Uterus (tissue), 4 donors: Measurements from ENCODE around the gene CD63. TPM values are rescaled to one million over a fixed set of nuclear protein-coding genes. Genes with fewer than 3 reads are reported as not detected.

Source experiments
- DNase-seq, 2 donors: peaks; one replicate each; pipeline ENCODE4 v3.0.0-alpha.2; 2019 to 2020
- H3K27ac ChIP-seq, 2 donors: fragments of 200-600 bp; sonication (generic); 1 replicate in 1 of 2; 2 replicates in 1 of 2; pipeline ENCODE4 v1.5.1; 2016 to 2018
- H3K27me3 ChIP-seq, 2 donors: fragments of 200-600 bp; sonication (generic); one replicate each; pipeline ENCODE4 v1.5.1; 2018 to 2019; ENCODE audit warnings: control low read depth in 1 of 2
- H3K36me3 ChIP-seq, 2 donors: fragments of 200-600 bp; sonication (generic); one replicate each; pipeline ENCODE4 v1.5.1; 2019; ENCODE audit warnings: control low read depth in 1 of 2
- H3K4me1 ChIP-seq, 2 donors: fragments of 200-600 bp; sonication (generic); one replicate each; pipeline ENCODE4 v1.5.1; 2018 to 2019; ENCODE audit warnings: control low read depth in 1 of 2
- H3K4me3 ChIP-seq, 2 donors: fragments of 200-600 bp; sonication (generic); 1 replicate in 1 of 2; 2 replicates in 1 of 2; pipeline ENCODE4 v1.5.1; 2018 to 2019; ENCODE audit warnings: mild to moderate bottlenecking in 1 of 2
- H3K9me3 ChIP-seq, 2 donors: fragments of 200-600 bp; sonication (generic); one replicate each; pipeline ENCODE4 v1.5.1; 2019; ENCODE audit warnings: control low read depth in 1 of 2
- POLR2A ChIP-seq, 2 donors: fragments of 450-650 bp; IDR thresholded peaks; one replicate each; pipeline ENCODE4 v1.6.1; 2016; ENCODE audit warnings: antibody characterized with exemption in 2 of 2, mild to moderate bottlenecking in 1 of 2, moderate library complexity in 1 of 2
- intact Hi-C: fragments of 100-400 bp; cut with DNase I; formaldehyde crosslinking; loops from one replicate; pipeline ENCODE4 v1.15.1; 2023; ENCODE audit warnings: low total_unique reads
- total RNA-seq, 4 donors: library from RNA; depleted of rRNA in 3 of 4; stranded (reverse); fragments of >200 nt in 3 of 4; gene quantifications; one replicate each; pipeline versions ENCODE4 v1.1.0 to v1.2.4, GENCODE V29; 2014 to 2023
- TF ChIP-seq, protein P1 (sequence below), 4 experiments: fragments of 200-600 bp in 2 of 4; fragments of 450-650 bp in 2 of 4; sonication (generic) in 2 of 4; IDR thresholded peaks; one replicate each; pipeline ENCODE4 v1.5.1; 2016 to 2019; ENCODE audit warnings: antibody characterized with exemption in 4 of 4, mild to moderate bottlenecking in 2 of 4, moderate library complexity in 1 of 4
- donor health status: DM: yes; HTN: yes; CAD: no.

Gene CD63
- total RNA-seq, 4 donors from 2014 or later: 417 to 911 (median 637) TPM

DNA sequence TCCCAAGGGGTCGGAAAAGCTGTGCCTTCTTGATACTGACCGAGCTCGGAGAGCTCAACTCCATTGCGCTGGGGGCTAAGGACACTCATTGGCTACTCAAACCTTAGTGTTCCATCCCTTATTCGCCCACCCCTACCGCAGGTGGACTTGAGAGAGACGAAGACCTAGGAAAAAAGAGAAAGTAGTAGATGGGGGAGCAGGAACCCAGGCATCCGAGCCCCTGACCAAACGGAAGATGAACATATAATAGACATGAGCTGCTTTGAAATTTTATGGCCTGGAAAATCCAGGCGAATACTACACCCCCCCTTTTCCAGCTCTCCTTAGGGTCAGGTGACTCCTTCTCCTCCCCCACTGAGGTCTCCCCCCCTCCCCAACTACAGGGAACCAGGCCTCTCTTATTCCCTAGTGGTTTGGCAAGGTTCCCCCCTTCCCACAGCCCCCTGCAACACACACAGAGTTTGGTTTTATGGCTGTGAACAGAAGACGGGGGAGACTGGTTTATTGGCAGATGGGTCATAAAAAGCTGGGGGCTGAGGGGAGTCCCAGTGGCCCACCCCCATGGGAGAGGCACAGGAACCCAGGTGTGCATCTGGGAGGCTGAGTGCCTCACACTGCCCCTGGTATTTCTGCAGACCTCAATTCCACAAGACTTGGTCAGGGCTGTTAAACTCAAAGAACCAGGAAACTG is 15.7 kb upstream of the CD63 start:
- no peak for DNase-seq
- H3K36me3 ChIP-seq: no peaks in the 10 kb centered on the region
- H3K9me3 ChIP-seq: no peaks in the 10 kb centered on the region
- H3K4me1 ChIP-seq: no peaks in the 10 kb centered on the region
- peak overlapping the region; percentile 53 to 61 for H3K4me3 ChIP-seq
- intact Hi-C loops: loop anchor here (10.0 kb wide), 1 partner anchor 70 kb away; the partner anchor contains the start of genes ORMDL2 and SARNP
- peak overlapping the region; percentile 83 to 91 for H3K27ac ChIP-seq
- no peaks in the 10 kb centered on the region for H3K27me3 ChIP-seq
- no peak for TF ChIP-seq POLR2A (IDR thresholded peaks at IDR 0.05)
- TF ChIP-seq, protein P1, sequence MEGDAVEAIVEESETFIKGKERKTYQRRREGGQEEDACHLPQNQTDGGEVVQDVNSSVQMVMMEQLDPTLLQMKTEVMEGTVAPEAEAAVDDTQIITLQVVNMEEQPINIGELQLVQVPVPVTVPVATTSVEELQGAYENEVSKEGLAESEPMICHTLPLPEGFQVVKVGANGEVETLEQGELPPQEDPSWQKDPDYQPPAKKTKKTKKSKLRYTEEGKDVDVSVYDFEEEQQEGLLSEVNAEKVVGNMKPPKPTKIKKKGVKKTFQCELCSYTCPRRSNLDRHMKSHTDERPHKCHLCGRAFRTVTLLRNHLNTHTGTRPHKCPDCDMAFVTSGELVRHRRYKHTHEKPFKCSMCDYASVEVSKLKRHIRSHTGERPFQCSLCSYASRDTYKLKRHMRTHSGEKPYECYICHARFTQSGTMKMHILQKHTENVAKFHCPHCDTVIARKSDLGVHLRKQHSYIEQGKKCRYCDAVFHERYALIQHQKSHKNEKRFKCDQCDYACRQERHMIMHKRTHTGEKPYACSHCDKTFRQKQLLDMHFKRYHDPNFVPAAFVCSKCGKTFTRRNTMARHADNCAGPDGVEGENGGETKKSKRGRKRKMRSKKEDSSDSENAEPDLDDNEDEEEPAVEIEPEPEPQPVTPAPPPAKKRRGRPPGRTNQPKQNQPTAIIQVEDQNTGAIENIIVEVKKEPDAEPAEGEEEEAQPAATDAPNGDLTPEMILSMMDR (IDR thresholded peaks at IDR 0.05): no peak

DNA sequence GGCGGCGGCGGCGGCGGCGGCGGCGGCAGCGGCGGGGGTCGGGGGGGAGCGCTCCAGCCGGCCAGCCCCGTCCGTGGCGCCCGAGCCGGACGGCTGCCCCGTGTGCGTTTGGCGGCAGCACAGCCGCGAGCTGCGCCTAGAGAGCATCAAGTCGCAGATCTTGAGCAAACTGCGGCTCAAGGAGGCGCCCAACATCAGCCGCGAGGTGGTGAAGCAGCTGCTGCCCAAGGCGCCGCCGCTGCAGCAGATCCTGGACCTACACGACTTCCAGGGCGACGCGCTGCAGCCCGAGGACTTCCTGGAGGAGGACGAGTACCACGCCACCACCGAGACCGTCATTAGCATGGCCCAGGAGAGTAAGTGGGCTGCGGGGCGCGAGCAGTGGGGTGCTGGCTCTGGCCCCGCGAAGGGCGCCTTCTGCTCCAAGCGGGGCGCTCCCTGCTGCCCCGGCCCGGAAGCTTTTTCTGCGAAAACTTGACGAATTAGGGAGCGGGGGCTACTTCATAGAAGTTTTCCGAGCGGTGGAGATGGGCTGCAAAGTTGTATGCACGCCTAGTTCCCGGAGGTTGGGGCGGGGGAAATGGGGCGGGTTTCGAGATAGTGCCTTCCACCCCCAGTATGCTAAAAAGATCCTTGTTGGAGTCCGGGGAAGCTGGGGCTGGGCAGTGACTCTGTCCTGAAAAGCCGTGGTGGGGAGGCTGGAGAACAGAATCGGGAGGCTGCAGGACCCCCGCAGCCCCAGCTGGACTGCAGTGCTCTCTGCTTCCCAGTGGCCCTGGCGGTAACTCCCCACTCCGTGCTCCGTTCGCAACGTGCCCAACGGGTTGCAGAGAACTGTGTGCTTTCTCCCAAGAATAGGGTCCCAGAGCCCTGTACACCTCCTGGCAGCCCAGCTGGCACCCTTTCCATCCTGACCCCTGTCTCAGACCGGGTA is 14.9 kb upstream of the CD63 start:
- H3K9me3 ChIP-seq: no peaks in the 10 kb centered on the region
- peak overlapping the region; percentile 83 to 91 for H3K27ac ChIP-seq
- no peaks in the 10 kb centered on the region for H3K27me3 ChIP-seq
- H3K4me3 ChIP-seq: peak overlapping the region; percentile 53 to 61
- H3K36me3 ChIP-seq: no peaks in the 10 kb centered on the region
- DNase-seq: peak in 1 of 2 donors; percentile 64
- H3K4me1 ChIP-seq: no peaks in the 10 kb centered on the region
- TF ChIP-seq, protein P1 (IDR thresholded peaks at IDR 0.05): peak in 1 of 4 experiments; percentile 10
- peak in 1 of 2 donors; percentile 8 for TF ChIP-seq POLR2A (IDR thresholded peaks at IDR 0.05)
- intact Hi-C loops: loop anchor here (10.0 kb wide), 1 partner anchor 71 kb away; the partner anchor contains the start of genes ORMDL2 and SARNP

DNA sequence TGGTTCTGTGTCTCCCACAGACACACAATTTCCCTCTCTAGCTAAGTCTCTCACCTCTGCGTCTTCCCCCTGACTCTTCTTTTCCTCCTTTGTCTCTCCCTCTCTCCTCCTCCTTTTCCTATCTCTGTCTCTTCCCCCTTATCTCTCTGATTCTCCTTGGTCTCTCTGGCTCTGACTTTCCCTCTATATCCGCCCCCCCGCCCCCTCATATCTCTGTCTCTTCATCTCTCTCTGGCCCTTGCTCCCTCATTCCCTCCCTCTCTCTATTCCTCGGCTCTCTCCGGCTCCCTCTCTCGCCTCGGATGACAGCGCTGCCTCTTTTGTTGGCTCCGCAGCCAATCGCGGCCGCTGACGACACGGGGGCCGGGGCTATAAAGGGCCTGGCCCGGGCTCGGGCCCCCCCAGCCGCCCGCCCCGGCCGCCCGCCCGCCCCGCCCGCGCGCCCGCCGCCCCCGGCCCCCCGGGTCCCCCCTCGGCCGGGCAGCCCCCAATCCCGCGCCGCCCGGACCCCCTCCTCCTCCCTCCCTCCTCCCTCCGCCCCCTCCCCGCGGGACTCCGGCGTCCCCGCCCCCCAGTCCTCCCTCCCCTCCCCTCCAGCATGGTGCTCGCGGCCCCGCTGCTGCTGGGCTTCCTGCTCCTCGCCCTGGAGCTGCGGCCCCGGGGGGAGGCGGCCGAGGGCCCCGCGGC is 14.1 kb upstream of the CD63 start, which contains the start of gene GDF11:
Gene GDF11, plus strand, starts transcription at position 404 of the 687 bp plus-strand sequence. Its CDS starts 195 bp downstream, at position 599.
- peak within 1 kb of the TSS; percentile 53 to 61 for H3K4me3 ChIP-seq
- peak within 1 kb of the TSS; percentile 83 to 91 for H3K27ac ChIP-seq
- H3K36me3 ChIP-seq: no peaks in the 10 kb centered on the region
- DNase-seq: peak; percentile 85 to 87
- no peaks in the 10 kb centered on the region for H3K9me3 ChIP-seq
- H3K27me3 ChIP-seq: no peaks in the 10 kb centered on the region
- intact Hi-C loops: loop anchor here (10.0 kb wide), 1 partner anchor 72 kb away; the partner anchor contains the start of genes ORMDL2 and SARNP
- H3K4me1 ChIP-seq: no peaks in the 10 kb centered on the region
- TF ChIP-seq POLR2A (IDR thresholded peaks at IDR 0.05): peak; percentile 82 to 89
- TF ChIP-seq, protein P1 (IDR thresholded peaks at IDR 0.05): peak in 1 of 4 experiments; percentile 9

DNA sequence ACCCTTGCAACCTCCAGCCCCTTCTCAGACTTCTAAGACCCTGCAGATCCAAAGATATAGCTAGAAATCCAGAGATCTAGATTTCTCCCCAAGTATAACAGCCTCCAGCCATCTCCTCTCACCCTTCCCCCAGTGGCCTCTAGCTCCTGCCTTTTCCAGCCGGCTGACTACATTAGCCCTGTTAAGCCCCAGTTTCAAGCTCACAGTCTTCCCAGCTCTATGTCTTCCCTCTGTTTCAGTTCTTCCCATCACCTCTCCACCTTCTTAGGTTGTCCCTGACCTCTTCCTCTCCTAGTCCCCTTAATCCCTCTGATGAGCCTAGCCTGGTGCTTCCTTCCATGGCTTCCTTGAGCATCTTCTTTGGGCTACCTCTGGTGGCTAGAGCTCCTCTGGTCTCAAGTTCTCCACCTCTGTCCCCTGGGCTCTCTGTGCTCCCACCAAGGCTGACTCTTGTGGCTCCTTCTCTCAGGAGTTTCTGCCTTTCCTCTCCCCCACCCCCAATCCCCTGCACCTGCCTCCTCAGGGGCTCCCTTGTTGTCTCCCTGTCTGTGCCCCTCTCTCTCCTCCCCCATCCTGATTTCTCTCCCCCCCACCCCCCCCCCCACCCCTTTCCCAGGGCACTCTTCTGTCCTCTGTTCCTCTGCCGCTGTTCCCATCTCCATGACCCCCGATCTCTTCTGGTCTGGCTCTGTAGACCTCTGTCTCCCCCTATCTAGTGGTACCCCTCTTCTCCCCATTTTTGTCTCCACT is 13.3 kb upstream of the CD63 start:
- no peak for DNase-seq
- intact Hi-C loops: loop anchor here (10.0 kb wide), 1 partner anchor 73 kb away; the partner anchor contains the start of genes ORMDL2 and SARNP
- H3K4me3 ChIP-seq: peak overlapping the region; percentile 53 to 61
- H3K9me3 ChIP-seq: no peaks in the 10 kb centered on the region
- H3K36me3 ChIP-seq: no peaks in the 10 kb centered on the region
- H3K27me3 ChIP-seq: no peaks in the 10 kb centered on the region
- TF ChIP-seq, protein P1 (IDR thresholded peaks at IDR 0.05): no peak
- TF ChIP-seq POLR2A (IDR thresholded peaks at IDR 0.05): no peak
- peak overlapping the region; percentile 83 to 91 for H3K27ac ChIP-seq
- peaks cover 0 to 4% of the 10 kb centered on the region in 2 donors for H3K4me1 ChIP-seq
